Forelimb muscle (tissue), 1 donor: Measurements from ENCODE around the gene H2BK1. TPM values are rescaled to one million over a fixed set of nuclear protein-coding genes. Genes with fewer than 3 reads are reported as not detected.

Source experiments
- polyA plus RNA-seq: library from polyadenylated mRNA; unstranded; fragments of 120-200 nt; gene quantifications from one replicate; pipeline ENCODE4 v1.2.1, GENCODE V29; 2013; ENCODE audit not compliant: insufficient read length

Gene H2BK1
- polyA plus RNA-seq, 1 donor: not detected

Other genes starting within 250 kb of the H2BK1 start
- gene KCNH2, start 232.2 kb downstream of the H2BK1 start, polyA plus RNA-seq: 24.5 TPM
- gene NOS3, start 219.5 kb downstream of the H2BK1 start, polyA plus RNA-seq: 5.5 TPM
- gene ATG9B, start 186.0 kb downstream of the H2BK1 start, polyA plus RNA-seq: 0.73 TPM
- gene ABCB8, start 182.0 kb downstream of the H2BK1 start, polyA plus RNA-seq: 22.2 TPM
- gene ASIC3, start 162.0 kb downstream of the H2BK1 start, polyA plus RNA-seq: 6.8 TPM
- 9.1 TPM for gene CDK5, start 152.6 kb downstream of the H2BK1 start, polyA plus RNA-seq
- 55.9 TPM for gene SLC4A2, start 150.9 kb downstream of the H2BK1 start, polyA plus RNA-seq
- gene FASTK, start 129.7 kb downstream of the H2BK1 start, polyA plus RNA-seq: 67.0 TPM
- gene TMUB1, start 127.0 kb downstream of the H2BK1 start, polyA plus RNA-seq: 41.6 TPM
- 68.3 TPM for gene AGAP3, start 124.0 kb downstream of the H2BK1 start, polyA plus RNA-seq
- gene GBX1, start 42.8 kb downstream of the H2BK1 start, polyA plus RNA-seq: 3.1 TPM
- gene ASB10, start 23.2 kb downstream of the H2BK1 start, polyA plus RNA-seq: 6.2 TPM
- gene ABCF2, start 16.7 kb upstream of the H2BK1 start, polyA plus RNA-seq: 17.4 TPM
- gene CHPF2, start 22.0 kb upstream of the H2BK1 start, polyA plus RNA-seq: 20.2 TPM
- 169 TPM for gene SMARCD3, start 38.2 kb upstream of the H2BK1 start, polyA plus RNA-seq
- 35.5 TPM for gene NUB1, start 131.3 kb upstream of the H2BK1 start, polyA plus RNA-seq
- 6.6 TPM for gene WDR86, start 199.6 kb upstream of the H2BK1 start, polyA plus RNA-seq
- not detected for gene CRYGN, start 229.7 kb upstream of the H2BK1 start, polyA plus RNA-seq